Subcutaneous adipose tissue (tissue), 4 donors: ENCODE data around the gene ZDHHC1. TPM values are rescaled to one million over a fixed set of nuclear protein-coding genes. Genes with fewer than 3 reads are reported as not detected.

Experiments used
- CTCF ChIP-seq: fragments of 450-650 bp; IDR thresholded peaks from one replicate; pipeline ENCODE4 v1.5.1; 2016; ENCODE audit warnings: low read depth, mild to moderate bottlenecking, control low read depth, antibody characterized with exemption, moderate library complexity
- total RNA-seq, 4 donors: library from RNA; depleted of rRNA; stranded (reverse); fragments of >200 nt; gene quantifications; one replicate each; pipeline ENCODE4 v1.1.0, GENCODE V29; 2016

Gene ZDHHC1
- total RNA-seq, 4 donors from 2014 or later = 8.6 to 13.0 (median 11.4) TPM

- TF ChIP-seq CTCF = no peak
Observed at GRCh38 chr16:67423611-67424260, 7.5 kb upstream of the ZDHHC1 start.

GRCh38 chr16:67423015-67423414 lies 6.7 kb upstream of the ZDHHC1 start:
- TF ChIP-seq CTCF = no peak

- TF ChIP-seq CTCF = no peak
Observed at GRCh38 chr16:67421030-67421429, 4.8 kb upstream of the ZDHHC1 start.

GRCh38 chr16:67419931-67420330 lies 3.7 kb upstream of the ZDHHC1 start:
- TF ChIP-seq CTCF = no peak

- no peak for TF ChIP-seq CTCF
Observed at GRCh38 chr16:67419502-67419901, 3.2 kb upstream of the ZDHHC1 start.

GRCh38 chr16:67417333-67418061 lies 1.2 kb upstream of the ZDHHC1 start:
- no peak for TF ChIP-seq CTCF

- TF ChIP-seq CTCF = no peak
Observed at GRCh38 chr16:67413978-67414911, 2.0 kb downstream of the ZDHHC1 start.
